NCI-H1930 (cell line): ENCODE data around the gene SMG6.
"Not testable (repeated sequence)": the region's sequence is repeated elsewhere in the genome, so short reads cannot be mapped to it uniquely, and the experiment has no call there.

Experiments used
- DNase-seq, 2 experiments: peaks; one replicate each; lab custom pipeline; 2025; lab: John Stamatoyannopoulos, UW

The SMG6 gene

GRCh38 chr17:2144701-2145100 lies 158.9 kb downstream of the SMG6 start:
- no peak for DNase-seq

GRCh38 chr17:2143332-2143731 lies 160.3 kb downstream of the SMG6 start:
- no peak for DNase-seq

GRCh38 chr17:2142682-2143081 lies 160.9 kb downstream of the SMG6 start:
- not testable (repeated sequence) for DNase-seq

GRCh38 chr17:2140683-2141082 lies 162.9 kb downstream of the SMG6 start:
- no peak for DNase-seq

DNA sequence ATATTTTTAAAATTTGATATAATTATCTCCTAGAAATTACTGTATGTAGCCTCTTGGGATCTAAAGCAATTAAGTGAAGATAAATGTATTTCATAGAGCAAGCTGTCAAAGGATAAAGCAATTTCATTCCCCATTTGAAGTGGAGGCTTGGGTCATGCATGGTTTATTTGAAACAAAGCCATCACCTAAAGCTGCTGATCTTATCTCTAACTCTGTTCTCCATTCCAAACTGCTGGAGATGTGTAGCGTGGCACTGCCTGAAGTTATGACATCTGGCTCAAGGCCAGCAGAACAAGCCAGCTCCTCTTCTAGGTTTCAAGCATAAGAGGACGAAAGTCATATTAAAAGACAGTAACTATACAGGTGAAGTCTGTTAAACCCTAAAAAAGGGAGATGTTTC lies 164.8 kb downstream of the SMG6 start:
- no peak for DNase-seq

DNA sequence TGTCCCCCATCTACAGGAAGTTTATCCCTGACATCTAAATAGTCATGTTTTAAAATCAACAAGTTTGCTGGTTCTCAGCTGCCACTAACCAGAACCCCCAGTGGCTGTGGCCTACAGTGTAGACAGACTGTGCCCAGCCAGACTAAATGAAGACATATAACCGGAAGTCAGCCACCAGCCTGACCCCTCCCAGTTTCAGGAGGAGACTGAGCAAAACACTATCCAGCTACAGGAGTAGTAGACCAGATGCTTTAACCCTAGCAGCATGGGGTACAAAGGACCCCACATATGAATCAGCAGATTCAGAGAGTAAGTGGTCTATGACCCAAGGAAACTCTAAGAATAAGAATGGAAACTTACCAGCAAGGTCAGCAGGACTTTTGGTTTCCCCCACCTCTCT lies 165.3 kb downstream of the SMG6 start:
- no peak for DNase-seq

- no peak for DNase-seq
These were observed 166.1 kb downstream of the SMG6 start for GRCh38 chr17:2137342-2138098.

DNA sequence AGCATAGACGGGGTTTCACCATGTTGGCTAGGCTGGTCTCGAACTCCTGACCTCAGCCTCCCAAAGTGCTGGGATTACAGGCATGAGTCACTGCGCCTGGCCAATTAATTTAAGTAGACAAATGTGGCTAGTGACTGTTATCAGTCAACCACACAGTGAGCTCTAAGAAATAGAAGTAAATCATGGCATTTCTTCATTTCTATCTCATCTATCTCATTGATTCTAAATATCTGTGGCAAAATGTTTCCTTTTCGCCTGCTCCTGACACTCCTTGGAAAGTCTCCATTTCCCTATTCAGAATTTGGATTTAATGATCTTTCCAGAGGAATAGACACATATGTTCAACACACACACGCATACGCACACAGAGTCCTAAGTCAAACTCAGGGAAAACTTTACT lies 167.3 kb downstream of the SMG6 start:
- no peak for DNase-seq

DNA sequence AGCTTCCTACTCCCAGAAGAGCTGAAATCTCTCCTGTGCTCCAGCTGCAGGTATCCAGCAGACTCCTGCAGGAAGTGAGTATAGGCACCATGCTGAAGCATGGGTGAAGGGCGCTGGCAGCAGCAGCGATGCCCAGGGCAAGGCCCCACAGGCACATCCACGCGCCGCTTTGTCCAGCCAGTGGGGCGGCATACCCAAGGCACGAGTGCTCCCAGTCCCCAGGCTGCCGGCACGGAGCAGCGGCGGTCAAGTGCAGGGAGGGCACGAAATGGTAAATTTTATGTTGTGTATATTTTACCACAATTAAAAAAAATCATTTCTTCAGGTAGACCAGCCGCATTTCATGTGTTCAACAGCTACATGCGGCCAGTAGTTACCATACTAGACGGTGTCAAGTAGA lies 175.6 kb downstream of the SMG6 start:
- DNase-seq: no peak

- no peak for DNase-seq
These were observed 178.5 kb downstream of the SMG6 start for GRCh38 chr17:2125013-2125535.

DNA sequence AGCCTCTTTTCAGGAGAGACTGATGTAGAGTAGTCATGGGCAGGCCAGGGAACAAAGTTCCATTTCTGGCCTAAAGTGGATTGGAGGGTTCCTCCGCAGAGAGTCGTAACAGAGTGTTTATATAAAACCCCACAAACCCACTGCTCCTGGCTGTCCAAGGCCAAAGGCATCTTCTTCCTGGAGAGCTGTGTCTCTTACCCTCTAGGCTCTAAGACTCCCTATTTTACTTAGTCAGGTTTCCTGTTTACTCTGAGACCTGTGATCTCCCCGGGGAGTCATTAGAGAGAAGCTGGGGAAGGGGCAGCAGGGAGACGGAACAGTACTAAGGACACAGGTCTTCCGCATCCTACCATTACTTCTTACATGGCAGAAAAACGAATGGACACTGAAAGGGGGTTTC lies 179.2 kb downstream of the SMG6 start:
- no peak for DNase-seq

DNA sequence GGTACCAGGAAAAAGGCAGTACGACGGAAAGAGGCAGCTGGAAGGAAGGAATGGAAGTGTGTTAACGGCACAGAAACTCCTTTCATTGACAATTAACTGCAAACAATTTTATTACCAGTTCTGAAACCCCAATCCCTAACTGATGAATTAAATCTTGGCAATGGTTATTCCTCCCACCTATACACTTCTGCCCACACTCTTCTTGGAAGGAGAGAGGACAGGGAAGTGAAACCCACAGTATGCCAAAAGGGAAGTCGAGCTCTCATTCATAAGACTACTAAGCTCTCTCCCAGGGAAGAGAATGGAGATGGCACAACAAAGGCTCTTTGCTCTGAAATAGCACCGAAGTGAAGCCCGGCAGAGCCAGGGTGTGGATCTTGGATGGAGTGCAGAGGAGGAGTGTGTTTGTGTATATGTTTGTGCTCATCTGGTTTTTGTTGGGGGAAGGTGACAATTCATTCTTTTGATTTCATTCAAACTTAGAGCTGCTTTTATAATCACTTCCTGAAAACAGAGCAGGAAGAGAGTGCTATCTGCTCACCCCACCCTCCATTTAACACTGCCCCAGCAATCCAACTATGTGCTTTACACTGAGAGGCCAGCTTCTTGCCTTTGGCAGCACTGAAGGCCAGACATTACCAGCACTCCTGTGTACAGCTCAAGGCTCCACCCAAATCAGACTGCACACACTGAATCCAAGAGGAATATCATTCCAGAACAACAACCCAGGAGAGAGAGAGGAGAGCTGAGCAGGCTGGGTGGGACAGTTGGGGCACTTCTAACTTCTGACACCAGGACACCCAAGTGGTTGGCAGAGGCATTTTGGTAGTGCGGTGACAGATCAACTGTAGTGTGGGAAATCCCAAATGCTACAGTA lies 180.0 kb downstream of the SMG6 start:
- no peak for DNase-seq

DNA sequence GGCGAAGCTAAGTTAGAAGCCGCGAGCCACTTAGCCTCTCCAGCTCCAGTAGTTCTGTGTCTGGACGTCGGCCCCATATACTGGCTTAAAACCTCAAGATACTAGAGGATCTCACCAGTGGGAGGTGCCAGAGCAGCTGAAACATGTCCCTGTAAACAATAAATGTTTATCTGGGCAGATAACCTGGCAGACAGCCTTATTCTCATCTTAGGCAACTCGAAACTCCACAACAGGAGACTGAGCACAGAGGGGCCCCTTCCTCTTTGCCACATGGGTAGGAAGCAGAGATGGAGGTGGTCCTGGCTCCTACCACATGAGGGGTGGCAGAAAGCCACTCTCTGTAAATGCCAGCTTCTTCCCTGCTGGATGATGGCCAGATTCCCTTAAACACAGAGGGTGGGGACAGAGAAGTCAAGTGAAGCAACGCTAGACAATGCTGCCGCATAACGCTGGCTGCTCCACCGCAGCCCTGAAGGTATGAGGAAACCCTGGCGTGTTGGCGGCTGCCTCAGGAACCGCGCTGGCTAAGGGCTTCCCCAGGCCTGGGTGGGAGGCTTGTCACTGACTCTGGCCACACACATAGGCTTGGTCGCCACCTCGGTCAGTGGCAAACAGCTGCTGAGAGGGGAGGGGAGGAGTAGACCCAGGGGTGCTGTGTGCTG lies 180.8 kb downstream of the SMG6 start:
- DNase-seq: no peak

GRCh38 chr17:2120586-2121335 lies 182.8 kb downstream of the SMG6 start:
- DNase-seq: no peak

DNA sequence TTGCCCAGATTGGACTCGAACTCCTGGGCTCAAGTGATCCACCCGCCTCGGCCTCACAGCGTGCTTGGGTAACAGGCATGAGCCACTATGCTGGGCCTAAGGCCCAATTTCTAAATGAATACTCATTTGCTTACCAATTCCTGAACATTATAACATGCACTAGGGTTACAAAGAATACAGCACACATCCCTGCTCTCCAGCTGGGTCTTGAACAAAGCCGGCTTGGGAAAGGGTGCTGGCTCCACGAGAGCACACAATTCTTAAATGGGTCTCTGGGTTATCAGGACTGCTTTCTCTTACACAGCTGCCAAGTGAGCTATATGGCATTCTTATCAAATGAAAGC lies 190.3 kb downstream of the SMG6 start:
- no peak for DNase-seq

GRCh38 chr17:2111691-2112090 lies 191.9 kb downstream of the SMG6 start:
- DNase-seq: no peak

- DNase-seq: no peak
These were observed 193.1 kb downstream of the SMG6 start for GRCh38 chr17:2110436-2110835.

GRCh38 chr17:2108170-2108569 lies 195.4 kb downstream of the SMG6 start:
- DNase-seq: no peak

- DNase-seq: no peak
These were observed 196.1 kb downstream of the SMG6 start for GRCh38 chr17:2107506-2107905.

- DNase-seq: no peak
These were observed 196.5 kb downstream of the SMG6 start for GRCh38 chr17:2107050-2107449.

DNA sequence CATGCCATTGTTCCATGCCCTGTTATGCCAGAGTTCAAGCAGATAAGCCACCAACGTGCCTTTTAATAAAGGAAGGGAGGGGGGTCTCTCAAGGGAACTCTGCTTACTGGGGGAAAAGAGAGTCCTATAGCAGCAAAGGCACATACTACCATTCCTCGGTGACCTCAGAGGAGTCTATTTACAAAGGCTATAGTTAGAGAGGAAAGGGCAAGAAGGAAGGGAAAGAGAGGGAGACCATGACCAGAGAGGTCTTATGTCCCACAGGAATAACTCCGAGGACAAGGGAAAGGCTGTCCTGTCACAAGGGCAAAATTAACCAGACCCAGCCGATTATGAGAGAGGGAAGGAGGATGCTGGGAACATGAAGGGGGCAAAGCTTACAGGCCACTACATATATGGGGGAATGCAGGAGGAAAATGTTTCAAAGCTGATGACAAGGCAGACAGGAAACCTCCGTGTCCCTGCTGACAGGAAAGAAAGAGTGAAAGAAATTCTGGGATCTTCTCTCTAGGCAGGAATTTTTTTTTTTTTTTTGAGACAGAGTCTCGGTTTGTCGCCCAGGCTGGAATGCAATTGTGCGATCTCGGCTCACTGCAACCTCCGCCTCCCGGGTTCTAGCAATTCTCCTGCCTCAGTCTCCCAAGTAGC lies 197.2 kb downstream of the SMG6 start:
- DNase-seq: no peak
